ENCODE results near the gene PADI3. TPM values are rescaled to one million over a fixed set of nuclear protein-coding genes. Genes with fewer than 3 reads are reported as not detected.

Gene PADI3
- total and polyA plus RNA-seq, 2 of the 13 experiments (the other 11 are each of a cell fraction or from before 2014, with no cell fraction given), result not detected

DNA sequence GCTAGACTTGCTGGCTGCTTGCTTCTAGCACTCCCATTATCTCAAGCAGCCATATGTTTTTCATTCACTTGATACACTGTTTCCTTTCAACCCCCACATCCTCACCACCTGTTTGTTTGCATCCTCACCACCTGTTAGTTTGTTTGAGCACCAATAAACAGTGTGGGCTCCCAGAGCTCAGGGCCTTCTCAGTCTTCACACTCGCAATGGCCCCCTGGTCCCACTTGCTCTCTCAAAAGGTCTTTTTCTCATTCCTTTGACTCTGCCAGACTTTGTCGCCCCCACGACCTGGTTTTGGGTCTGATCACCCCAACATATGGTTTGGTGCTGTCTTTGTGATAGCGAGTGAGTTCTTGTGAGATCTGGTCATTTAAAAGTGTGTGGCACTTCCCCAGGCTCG lies 52.9 kb downstream of the PADI3 start:
- no peak for DNase-seq (ENCODE audit: low spot score)
- ChIA-PET CTCF (ENCODE audit: low intra/inter-chr PET ratio, low total read pairs) (no interaction called here), POLR2A (no interaction called here)
- H3K27ac ChIP-seq (ENCODE audit: extremely low read length, insufficient read depth, low read length), result no peak overlapping the region
- ATAC-seq, result no peak
- no TSS peak for BruUV-seq (replicated peaks)
- in situ Hi-C loops (cut with HindIII; ENCODE audit: extremely low pct_ligation_motif_present, low pct_unique_long_range_greater_than_20kb) (no loop called here), intact Hi-C loops (cut with micrococcal nuclease; ENCODE audit: unreplicated experiment) (no loop called here)
- no peak overlapping the region for H3K4me3 ChIP-seq (replicated peaks in 1 of 3; ENCODE audit: insufficient read depth in 1 of 3, low read depth in 2 of 3, low read length in 3 of 3)
- H3K9me3 ChIP-seq (ENCODE audit: low read length), result no peaks in the 10 kb centered on the region
- no peaks in the 10 kb centered on the region for H3K36me3 ChIP-seq (replicated peaks in 1 of 2; ENCODE audit: control insufficient read depth in 1 of 2, insufficient read depth in 2 of 2, low read length in 2 of 2)
- TF ChIP-seq THAP9 (CRISPR knock-in tag; IDR thresholded peaks at IDR 0.05; ENCODE audit: borderline replicate concordance), result no peak
- TF ChIP-seq, protein P1, sequence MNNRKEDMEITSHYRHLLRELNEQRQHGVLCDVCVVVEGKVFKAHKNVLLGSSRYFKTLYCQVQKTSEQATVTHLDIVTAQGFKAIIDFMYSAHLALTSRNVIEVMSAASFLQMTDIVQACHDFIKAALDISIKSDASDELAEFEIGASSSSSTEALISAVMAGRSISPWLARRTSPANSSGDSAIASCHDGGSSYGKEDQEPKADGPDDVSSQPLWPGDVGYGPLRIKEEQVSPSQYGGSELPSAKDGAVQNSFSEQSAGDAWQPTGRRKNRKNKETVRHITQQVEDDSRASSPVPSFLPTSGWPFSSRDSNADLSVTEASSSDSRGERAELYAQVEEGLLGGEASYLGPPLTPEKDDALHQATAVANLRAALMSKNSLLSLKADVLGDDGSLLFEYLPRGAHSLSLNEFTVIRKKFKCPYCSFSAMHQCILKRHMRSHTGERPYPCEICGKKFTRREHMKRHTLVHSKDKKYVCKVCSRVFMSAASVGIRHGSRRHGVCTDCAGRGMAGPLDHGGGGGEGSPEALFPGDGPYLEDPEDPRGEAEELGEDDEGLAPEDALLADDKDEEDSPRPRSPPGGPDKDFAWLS (CRISPR knock-in tag; IDR thresholded peaks at IDR 0.05; ENCODE audit: borderline replicate concordance), result no peak
- H3K4me2 ChIP-seq (ENCODE audit: low read depth, low read length), result no peak overlapping the region
- no peaks in the 10 kb centered on the region for H3K79me2 ChIP-seq (ENCODE audit: insufficient read depth, low read length)
- no peak overlapping the region for H3K9ac ChIP-seq (ENCODE audit: insufficient read depth, low read depth, low read length)
- no peak overlapping the region for H2AFZ ChIP-seq (ENCODE audit: low read length)
- no peaks in the 10 kb centered on the region for H3K4me1 ChIP-seq (ENCODE audit: insufficient read depth, low read length)
- no peaks in the 10 kb centered on the region for H4K20me1 ChIP-seq (ENCODE audit: insufficient read depth, low read length)
- H3K27me3 ChIP-seq (ENCODE audit: control insufficient read depth in 1 of 2, insufficient read depth in 2 of 2, low read length in 2 of 2), result no peaks in the 10 kb centered on the region; a peak in 1 of 5 replicates
- no peak for FAIRE-seq
- WGBS (ENCODE audit: low lambda C conversion rate), result 14% methylated on average over 5 of the region's 5 CpGs

All from HepG2 (cell line).